Stimulated activated CD4-positive, alpha-beta T cell treated with anti-CD3 and anti-CD28 coated beads, Interleukin-12 subunit alpha, Interleukin-12 subunit beta, amount 100 ng/mL, for 4 hours (primary cell): Measurements from ENCODE around the gene MUC13.

Experiments used
- DNase-seq: peaks from one replicate; pipeline ENCODE4 v3.0.0-alpha.2; 2020

MUC13 gene

DNA sequence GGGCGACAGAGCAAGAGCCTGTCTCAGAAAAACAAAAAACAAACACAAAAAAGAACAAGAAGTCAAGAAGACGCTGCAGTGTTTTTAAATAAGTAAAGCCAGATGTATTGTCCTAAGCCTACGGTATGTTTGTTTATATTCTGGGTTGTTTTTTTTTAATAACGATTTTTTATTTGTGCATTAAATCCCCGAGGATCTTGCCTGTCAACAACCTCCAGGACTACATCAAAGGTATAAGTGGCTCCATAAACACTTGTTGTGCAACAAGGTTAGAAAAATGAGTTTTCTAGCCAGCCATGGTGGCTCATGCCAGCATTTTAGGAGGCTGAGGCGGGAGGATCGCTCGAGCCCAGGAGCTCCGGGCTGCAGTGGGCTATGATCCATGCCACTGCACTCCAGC is 73.5 kb downstream of the MUC13 start:
- DNase-seq: no peak

- no peak for DNase-seq
These were observed 74.0 kb downstream of the MUC13 start for GRCh38 chr3:124860599-124860998.

DNA sequence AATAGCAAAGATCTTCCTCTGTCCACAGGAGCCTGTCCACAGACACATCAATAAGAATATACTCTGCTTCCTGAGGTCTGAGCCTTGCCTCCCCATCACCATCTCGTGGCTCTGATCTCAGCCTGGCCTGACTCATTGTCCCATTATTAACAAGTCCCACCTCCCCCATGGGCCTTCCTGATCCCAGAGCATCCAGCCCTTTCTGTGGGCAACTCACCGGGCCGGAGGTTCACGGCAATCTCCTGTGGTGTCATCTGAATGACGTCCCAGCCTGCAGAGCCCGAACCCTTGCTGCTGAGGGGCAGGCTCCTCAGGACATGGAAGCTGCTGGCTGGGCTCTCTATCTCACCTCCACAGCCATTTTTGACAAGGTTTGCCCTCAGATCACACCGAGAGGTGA is 75.5 kb downstream of the MUC13 start:
- DNase-seq: no peak

- no peak for DNase-seq
These were observed 76.3 kb downstream of the MUC13 start for GRCh38 chr3:124858275-124858674.

- no peak for DNase-seq
These were observed 77.9 kb downstream of the MUC13 start for GRCh38 chr3:124856677-124857076.
